ENCODE results near the gene NFATC1.

Gene NFATC1

DNA sequence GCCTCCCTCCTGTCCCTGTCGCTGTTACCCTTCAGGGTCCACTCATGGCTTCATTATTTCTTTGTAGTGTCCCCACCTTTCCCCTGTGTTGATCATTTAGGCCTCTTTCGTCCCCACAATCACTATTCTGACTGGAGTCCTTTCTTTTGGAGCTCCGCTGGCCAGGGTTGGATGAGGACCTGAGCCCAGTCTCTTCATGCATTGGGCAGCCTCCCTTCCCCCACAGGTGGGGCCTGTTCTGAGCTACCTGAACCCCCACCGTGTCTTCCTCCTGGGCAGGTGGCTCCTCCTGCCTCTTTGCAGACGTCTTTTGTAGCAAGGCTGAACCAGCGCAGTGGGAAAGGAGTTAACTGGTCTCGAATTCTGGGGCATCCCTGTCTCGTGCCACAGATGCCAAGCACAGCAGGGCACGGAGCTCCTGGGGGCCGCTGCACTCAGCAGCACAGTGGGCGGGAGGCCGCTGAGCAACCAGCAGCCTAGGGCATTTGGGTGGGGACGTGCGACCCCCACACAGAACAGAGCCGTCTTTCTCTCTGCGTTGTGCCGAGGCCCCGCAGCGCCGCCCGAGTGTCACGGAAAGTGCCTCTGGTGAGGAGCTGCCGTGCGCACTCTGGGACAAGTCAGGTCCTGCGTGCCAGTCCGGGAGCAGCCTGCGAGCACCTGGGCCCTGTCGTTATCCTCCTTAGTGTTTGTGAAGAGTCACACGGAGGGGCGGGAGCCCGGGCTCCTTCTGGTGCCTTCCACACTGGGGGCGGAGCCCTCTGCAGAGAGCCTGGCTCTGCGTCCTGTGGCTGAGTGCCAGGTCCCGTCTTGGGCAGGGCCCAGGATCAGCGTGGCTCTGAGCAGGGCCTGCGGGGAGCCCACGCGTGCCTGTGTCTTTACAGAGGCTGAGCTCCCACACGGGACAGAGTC is 130.1 kb downstream of the NFATC1 start:
- DNase-seq = no peak

DNA sequence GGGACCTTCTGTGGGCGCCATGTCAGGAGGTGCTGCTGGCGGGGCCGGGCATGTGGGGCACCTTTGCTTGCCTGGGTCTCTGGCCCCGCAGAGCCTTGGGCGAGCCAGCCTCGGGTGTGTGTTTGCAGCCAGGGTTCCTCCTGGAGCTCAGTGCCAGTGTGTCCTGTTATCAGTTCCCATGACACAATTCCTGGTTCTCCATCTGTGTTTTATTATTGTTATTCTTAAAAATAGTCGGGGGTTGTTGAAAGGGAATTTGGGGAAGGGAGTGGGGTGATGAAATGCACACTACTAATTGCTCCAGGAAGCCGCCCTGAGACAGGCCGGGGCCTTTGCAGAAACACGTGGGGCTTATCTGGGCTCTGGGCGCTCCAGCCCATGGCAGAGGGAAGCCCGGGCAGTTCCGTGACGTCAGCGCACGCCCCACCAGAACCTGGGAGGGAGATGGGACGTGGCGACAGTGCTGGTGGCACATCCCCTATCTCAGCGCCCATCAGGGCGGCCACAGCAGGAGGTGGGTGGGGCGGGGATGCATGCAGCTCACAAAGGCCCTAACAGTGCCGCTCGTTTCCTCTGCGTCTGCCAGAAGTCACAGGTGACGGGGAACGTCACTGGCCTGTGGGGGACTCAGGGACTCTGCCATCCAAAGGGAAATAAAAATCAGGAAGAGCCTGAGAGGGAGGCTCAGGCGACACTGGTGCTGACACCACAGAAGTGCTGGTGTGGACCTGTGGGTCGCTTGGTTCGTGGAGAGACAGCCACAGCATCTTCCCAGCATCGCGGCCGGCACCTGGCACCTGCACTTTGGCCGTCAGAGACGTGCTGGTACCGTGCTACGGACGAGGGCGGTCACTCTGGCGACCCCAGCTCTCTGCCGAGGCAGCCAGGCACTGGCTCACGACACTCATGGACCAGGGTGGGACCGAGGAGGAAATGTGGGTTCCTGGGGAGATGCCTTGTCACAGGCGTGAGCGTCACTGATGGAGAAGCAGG is 131.0 kb downstream of the NFATC1 start:
- DNase-seq = no peak

DNA sequence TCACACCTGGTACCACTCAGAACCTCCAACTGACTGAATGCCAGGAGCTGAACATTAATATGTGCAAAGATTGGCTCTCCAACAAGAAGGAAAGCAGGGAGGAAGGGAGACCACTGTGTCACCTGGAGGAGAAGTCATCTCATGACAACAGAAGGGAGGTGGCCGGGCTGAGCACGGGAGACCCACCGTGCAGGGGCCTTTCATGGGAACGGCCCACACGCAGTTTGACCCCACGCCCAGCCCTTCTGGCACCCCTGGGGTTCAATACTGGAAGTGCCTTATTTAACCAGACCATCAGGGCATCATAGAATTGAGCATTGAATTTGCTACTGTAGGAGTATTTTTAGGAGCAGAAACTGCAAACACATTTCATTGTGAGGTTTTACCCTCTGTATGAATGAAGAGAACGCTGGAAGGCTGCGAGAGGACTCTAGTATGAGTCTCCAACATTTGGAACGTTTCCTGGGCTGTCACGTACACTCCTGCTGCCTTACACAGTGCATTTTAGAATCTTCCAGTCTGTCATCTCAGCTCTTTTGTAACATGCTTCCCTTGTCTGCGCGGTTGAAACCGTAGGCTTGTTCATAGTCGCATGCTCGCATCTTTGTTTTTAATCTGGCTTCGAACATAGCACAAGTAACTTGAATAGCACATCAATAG is 132.1 kb downstream of the NFATC1 start:
- DNase-seq = no peak

DNA sequence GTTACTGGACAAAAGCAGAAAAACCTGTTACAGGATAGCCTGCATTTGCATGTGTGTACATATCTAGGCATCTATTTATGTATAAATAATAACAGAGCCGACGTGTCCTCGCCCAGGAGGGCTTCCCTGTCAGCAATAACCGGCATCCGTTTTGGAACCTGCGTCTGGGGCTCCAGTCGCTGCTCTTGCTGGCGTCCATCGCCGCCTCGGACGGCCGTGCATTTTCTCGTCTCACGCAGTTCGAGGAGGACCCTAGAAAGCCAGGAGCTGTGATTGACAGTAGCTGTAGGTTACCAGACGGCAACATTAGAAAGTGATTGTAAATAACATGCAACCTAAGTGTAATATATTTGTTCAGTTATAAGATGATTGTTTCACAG is 132.6 kb downstream of the NFATC1 start:
- DNase-seq = no peak

DNA sequence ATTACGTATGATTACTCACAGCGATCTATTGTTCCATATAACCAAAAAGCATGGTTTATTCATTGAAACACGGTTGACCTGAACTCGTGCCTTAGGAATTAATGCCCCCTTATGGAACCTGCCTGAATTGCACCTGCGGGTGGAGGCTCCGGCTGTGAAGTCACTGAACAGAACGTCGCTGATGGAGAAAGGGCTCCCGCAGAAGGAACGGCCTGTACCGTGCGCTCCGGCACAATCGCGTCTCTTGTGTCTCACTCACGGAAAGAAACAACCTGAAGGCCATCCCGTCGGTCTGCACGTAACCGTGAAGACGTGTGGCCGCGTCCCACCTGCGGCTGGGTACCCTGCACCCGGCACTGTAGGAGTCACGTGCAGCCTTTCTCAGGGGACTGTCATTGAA is 133.1 kb downstream of the NFATC1 start:
- DNase-seq = no peak

DNA sequence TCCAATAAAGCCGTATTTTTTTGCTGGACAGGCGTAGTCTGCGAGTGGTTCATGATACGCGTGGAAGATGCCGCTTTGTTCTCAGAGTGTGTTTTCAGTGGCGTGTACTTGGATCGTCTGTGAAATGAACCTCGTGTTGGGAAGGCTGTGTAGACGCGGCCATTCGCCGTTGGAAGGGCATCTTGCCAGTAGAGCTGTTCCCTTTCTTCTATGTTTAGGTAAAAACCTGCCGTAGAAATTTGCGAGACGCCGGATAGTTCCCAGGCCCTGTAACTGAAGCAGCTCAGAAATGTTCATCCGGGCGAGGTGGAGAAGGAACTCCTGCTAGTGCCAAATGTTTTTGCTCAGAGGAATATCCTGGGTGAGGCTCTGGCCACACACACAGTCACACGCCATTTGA is 133.6 kb downstream of the NFATC1 start:
- DNase-seq = no peak

DNA sequence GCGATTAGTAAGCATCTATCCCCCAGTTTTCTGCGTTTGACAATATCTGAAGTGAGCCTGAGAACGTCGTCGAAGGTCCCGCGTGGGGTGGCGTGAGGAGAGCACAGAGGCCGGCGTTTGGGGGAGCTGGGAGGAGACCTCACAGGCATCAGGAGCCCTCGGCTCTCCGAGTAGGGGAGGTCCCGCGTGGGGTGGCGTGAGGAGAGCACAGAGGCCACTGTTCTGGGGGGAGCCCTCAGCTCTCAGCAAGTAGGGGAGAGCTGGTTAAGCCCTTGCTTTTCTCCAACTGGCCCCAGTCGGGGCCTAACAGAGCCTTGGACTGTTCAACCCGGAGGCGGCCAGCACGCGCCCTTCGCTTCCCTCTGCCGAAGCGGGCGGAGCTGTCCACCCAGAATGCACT is 134.3 kb downstream of the NFATC1 start:
- no peak for DNase-seq

DNA sequence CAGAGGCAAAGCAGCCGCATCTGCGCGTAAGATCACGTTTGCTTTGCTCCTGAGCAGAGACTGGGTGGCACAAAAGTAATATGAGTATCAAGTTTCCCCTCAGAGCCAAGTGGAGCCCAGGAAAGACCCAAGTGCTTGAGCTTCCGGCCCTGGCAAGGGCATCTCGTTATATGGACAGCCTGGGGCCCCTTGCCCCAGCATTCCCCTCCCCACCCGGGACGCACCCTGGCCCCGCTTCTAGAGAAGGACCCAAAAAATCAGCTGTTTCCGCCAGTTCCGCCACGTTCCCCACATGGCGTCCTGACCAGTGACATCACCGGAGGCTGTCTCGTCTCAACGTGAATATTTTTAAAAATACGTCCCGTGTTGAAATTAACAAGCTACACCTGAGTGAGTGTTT is 135.1 kb downstream of the NFATC1 start:
- no peak for DNase-seq

DNA sequence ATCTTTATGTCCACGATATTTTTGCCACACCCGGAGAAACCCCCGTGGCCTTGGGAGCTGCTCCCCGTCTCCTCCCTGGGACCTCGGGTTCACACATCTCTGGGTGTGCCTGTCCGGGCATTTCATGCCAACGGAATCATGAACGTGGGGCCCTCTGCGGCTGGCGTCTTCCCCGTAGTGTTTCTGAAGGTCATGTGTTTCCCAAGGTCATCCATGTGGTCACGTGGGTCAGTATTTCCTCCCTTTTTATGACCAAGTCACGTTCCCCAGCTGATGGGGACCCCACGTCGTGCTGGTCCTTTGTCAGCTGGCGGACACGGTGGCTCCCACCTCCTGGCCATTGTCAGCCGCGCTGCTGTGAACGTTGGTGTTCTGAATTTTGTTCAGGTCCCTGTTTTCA is 135.7 kb downstream of the NFATC1 start:
- DNase-seq = no peak

DNA sequence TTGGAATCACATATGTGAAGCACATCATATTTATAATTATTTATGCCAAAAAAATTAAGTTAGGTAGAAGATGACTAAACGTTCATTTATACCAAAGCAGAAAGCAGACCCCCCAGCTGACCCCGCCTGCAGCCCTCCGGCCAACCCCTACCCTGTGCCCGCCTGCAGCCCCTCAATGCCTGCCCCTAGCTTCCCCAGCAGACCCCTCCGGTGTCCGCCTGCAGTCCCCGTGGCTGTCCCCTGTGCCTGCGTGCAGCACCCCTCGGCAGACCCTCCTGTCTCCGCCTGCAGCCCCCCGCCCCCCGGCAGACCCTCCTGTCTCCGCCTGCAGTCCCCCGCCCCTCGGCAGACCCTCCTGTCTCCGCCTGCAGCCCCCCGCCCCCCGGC is 136.2 kb downstream of the NFATC1 start:
- no peak for DNase-seq

DNA sequence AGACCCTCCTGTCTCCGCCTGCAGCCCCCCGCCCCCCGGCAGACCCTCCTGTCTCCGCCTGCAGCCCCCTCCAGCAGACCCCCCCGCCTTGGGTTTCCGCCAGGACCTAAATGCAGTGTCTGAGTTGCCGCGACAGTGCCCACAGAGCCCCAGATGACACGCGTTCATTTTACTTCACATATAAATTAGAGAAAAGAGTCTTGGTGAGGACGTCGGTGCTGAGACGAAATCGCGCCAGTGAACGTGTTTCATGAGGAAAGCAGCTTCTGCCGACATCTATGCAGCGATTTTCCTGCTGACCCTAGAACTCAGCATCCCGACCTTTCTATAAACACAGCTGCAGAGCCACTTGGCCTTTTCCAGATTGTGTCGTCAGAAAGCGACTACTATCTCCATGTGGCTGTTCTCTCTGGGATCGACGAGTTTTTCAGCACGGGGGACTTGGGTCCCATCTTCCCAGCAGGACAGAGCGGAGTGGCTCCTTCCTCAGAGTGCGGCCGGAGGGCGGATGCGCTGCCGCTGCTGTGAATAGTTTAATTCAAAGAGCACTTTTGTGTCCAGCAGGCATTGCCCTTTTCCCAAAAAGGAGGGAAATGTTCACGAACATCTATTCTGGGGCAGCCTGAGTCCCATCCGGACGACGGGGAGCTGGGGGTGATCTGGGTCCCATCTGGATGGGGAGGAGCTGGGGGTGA is 136.7 kb downstream of the NFATC1 start:
- DNase-seq = no peak

DNA sequence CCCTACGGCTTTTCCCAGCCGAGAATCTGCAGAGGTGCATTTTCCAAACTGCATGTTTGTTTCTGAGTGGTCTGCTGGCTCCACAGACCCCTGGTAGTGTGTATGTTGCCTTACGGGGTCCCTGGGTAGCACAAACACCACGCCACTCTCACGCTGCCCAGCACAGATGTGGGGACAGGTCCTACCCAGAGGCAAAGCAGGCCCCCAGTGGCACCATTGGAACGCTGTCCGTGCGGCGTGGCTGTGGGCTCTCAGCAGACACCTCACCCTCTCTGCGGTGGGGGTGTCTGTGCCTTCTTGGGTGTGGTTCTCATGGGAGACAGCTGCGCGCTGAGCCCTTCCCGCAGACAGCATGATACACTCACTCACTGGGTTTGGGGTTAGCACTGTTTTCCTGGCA is 137.4 kb downstream of the NFATC1 start:
- DNase-seq = no peak

DNA sequence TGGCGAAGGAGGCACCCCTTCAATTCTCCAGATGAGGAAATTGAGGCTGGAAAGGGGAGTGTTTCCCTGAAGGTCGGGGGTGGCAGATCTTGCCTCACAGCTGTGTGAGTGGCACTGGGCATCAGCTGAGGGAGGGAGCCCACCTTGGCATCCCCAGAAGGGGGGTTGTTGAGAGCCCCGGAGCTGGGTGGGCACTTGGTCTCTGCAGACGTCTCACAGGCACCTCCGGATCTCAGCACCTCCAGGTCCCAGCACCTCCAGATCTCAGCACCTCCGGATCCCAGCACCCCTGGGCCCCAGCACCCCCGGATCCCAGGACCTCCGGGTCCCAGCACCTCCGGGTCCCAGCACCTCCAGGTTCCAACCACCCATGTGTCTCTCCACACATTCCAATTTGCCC is 137.9 kb downstream of the NFATC1 start:
- DNase-seq = no peak

DNA sequence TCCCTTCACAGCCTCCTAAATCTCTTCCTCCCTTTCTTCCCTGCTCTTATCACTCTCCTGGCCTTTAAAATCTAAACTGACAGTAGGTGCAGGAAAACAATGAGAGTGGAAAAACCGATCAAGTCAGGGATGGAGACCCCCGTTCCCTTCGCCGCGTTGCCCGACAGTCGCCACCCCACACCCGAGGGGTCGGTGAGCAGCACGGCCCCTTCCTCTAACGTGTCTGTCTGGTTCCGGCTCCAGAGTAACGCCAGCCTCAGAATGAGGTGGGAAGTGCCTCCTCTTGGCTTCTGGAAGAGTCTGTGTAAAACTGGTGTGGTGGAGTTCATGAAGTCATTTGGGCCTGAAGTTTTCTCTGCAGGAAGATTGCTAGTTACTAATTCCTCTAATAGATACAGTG is 138.6 kb downstream of the NFATC1 start:
- no peak for DNase-seq

DNA sequence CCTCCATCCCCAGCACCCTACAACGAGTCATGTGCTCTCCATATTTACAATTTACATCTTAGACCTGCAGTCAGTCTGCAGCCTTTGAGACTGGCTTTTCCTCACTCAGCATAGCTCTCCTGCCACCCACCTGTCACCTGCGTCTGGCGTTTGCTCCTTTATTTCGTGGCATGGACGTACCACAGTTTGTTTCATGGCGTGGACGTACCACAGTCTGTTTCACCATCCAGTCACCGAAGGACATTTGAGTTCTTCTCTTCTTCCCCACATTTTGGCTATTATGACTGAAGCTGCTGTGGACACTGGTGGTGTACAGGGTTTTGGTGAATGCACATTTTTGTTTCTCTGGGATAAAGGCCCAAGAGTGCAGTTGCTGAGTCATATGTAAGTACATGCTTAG is 142.0 kb downstream of the NFATC1 start:
- no peak for DNase-seq

DNA sequence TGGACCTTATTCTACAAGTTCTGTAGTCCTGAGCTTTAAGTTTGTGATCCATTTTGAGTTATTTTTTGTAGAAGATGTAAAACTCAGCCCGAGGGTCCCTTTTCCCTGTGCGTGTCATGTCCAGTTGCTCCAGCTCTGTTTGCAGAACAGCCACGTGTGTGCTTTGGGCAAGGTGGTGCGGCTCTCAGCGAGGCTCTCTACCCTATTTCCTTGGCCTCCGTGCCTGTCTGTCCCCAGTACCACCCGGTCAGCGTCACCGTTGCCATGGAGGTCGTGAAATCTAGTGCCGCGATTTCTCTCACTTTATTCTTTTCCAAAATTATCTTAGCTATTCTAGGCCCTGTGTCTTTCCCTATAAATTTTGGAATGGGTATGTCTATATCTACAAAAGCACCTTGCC is 142.9 kb downstream of the NFATC1 start:
- no peak for DNase-seq

DNA sequence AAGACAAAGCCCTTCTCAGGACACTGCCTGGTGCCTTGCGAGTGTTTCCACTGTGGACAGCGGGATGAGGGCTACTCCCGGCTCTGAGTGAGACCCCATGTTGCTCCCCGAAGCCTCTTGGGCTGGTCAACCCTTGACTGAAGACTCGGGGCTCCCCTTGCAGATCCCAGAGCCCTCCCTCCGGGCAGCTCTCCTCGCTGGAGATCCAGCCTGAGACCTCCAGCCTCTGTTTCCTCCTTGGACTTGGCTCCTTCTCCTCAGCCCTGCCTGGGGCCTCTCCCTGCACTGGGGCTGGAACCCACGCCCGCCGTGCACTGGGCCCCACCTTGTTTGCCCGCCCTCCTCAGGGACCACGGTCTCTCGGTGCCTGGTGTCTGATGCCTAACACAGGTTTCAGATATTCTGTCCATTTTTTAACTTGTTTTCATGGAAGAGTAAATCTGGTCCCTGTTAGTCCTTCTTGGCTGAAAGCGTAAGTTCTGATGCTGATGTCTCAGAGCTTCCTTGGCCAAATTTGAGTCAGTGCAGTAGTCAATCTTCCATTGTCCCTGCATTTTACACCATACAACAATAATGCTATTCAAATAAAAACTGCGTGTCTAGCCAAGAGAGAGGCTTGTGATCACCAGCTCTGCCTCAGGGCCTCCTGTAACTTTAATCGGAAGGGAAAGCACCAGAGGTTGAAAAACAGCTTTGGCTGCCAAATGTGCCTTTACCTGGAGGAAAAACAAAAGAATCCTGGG is 144.6 kb downstream of the NFATC1 start:
- DNase-seq = no peak

DNA sequence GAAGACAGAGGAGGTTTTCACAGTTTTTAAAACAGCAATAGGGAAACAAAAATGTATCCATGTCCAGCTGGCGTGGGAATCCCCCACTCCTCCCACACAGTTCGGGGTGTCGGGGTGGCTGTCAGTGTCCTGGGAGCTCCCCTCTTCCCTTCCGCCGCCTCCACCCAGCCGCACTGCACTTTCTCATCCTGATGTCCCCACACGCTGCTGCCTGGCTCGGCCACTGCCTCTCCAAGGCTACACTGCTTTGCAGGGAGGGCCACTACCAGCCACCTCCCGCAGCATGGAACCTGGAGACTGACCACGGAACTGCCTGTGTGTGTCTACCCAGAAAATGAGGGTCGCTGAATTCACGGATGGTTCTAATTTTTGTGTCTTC is 145.2 kb downstream of the NFATC1 start:
- DNase-seq = no peak

DNA sequence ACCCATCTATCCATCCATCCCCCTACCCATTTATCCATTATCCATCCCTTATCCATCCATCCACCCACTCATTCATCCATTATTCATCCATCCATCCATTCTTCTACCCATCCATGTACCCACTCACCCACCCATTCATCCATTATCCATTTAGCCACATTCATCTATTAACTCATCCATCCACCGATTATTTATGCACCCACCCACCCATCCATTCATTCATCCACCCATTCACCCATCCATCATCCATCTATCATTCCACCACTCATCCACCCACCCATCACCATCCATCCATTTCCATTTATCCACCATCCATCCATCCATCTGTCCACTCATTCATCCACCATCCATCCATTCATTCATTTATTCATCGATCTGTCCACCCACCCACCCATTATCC is 146.5 kb downstream of the NFATC1 start:
- no peak for DNase-seq

DNA sequence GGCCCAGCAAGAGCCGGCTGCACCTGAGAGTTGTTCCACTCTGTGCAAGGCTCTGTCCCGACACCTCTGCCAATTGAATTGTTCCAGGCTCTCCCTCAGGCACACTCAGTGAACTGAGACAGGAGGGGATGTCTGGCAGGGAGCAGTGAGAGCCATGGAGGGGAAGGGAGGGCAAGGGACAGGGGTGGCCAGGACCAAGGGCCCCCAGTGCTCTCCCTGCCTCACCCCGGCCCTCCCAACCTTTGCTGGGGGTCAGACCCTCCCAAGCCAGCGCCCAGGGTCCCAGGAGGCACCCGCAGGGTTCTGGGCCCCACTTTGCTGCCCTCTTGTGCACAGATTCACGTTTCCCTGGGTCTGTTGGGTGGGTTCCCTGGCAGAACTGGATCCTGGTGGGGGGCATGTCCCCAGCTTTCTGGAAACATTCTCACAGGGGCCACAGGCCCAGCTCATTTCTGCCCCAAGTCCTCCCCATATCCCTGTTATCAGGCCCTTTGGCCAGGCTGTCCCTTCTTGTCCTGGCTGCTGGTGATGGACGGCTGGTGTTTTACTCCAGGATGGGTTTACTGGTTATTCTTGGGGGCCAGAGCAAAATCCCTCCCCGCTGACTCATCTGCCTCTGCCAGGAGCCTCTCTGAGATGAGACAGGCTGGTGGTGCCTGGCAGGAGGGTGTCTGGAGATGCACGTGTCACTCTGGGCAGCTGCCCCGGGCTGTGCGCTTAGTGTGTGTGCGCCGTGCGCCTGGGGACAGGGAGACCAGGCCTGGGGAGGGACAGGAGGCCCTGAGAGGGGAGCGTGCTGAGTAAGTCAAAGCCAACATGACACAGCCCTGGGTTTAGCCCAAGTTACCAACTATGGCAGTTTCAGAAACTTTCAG is 147.4 kb downstream of the NFATC1 start:
- DNase-seq = no peak

DNA sequence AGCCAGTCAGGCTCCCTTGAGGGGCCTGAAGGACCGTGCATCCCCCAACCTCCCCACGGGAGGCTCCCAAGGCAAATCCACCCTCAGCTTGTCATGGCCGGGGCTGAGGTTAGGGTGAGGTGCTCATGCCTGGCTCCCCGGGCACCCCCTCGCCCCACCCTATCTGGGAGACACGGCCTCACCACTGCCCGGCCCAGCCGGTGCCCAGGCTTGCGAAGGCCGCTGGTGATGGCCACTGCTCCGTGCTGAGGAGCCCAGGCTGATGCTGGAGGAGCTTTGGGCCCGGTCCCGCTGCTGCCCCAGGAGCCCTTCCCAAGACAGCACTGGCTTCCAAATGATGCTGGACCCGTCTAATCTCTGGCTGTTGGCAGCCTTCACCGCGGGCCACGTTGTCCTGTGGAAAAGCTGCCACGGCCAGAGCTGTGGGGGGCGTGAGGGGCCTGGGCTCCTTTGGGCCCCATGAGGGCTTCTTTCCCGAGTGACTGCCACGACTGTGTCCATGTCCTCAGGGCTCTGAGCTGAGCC is 148.2 kb downstream of the NFATC1 start:
- no peak for DNase-seq

Data from NCI-H2227 treated with DMSO at 0.1 percent for 48 hours (cell line).